ENCODE results near the gene UBA5.
A peak's percentile ranks its signal among the peaks of the same experiment; 100 is the strongest.
"Not testable (repeated sequence)": the region's sequence is repeated elsewhere in the genome, so short reads cannot be mapped to it uniquely, and the experiment has no call there.

UBA5 gene

GRCh38 chr3:132660052-132660810 is at the start of gene UBA5:
Gene UBA5, plus strand, starts transcription at chr3:132660329. Its CDS starts 209 bp downstream, at chr3:132660538.
- ATAC-seq (ENCODE audit: low read depth): peak; percentile 71

GRCh38 chr3:132615301-132615700 is 44.8 kb upstream of the UBA5 start:
- H3K4me3 ChIP-seq (ENCODE audit: severe bottlenecking); ATAC-seq (ENCODE audit: low read depth); H3K27me3 ChIP-seq (ENCODE audit: insufficient read depth, poor library complexity, severe bottlenecking); H3K9me3 ChIP-seq (ENCODE audit: severe bottlenecking); H3K27ac ChIP-seq (ENCODE audit: poor library complexity, severe bottlenecking); DNase-seq (ENCODE audit: low spot score); H3K4me1 ChIP-seq (ENCODE audit: insufficient read depth, poor library complexity, severe bottlenecking): not testable (repeated sequence)
- peaks cover 29% of the 10 kb centered on the region for H3K36me3 ChIP-seq (ENCODE audit: low read depth)

More at GRCh38 chr3:132660052-132660810, at the start of gene UBA5:
- TF ChIP-seq CTCF (IDR thresholded peaks at IDR 0.05; ENCODE audit: poor library complexity, severe bottlenecking): no peak
- peaks cover 11% of the 10 kb centered on the region for H3K36me3 ChIP-seq (ENCODE audit: low read depth)
- H3K4me1 ChIP-seq (ENCODE audit: insufficient read depth, poor library complexity, severe bottlenecking): peaks cover 15% of the 10 kb centered on the region
- peak; percentile 62 for DNase-seq (ENCODE audit: low spot score)
- peak within 1 kb of the TSS; percentile 71 for H3K27ac ChIP-seq (ENCODE audit: poor library complexity, severe bottlenecking)
- peak within 1 kb of the TSS; percentile 98 for H3K4me3 ChIP-seq (ENCODE audit: severe bottlenecking)
- no peaks in the 10 kb centered on the region for H3K27me3 ChIP-seq (ENCODE audit: insufficient read depth, poor library complexity, severe bottlenecking)
- H3K9me3 ChIP-seq (ENCODE audit: severe bottlenecking): no peaks in the 10 kb centered on the region

- Histone ChIP-seq H3K4me1 (ENCODE audit: insufficient read depth, poor library complexity, severe bottlenecking) (no peaks in the 10 kb centered on the region), H3K27me3 (ENCODE audit: insufficient read depth, poor library complexity, severe bottlenecking) (no peaks in the 10 kb centered on the region), H3K4me3 (ENCODE audit: severe bottlenecking) (no peak overlapping the region), H3K27ac (ENCODE audit: poor library complexity, severe bottlenecking) (no peak overlapping the region), H3K36me3 (ENCODE audit: low read depth) (peaks cover 32% of the 10 kb centered on the region), H3K9me3 (ENCODE audit: severe bottlenecking) (no peaks in the 10 kb centered on the region)
- TF ChIP-seq CTCF (IDR thresholded peaks at IDR 0.05; ENCODE audit: poor library complexity, severe bottlenecking): no peak
- no peak for ATAC-seq (ENCODE audit: low read depth)
- DNase-seq (ENCODE audit: low spot score): no peak
Measured at GRCh38 chr3:132615881-132616280, 44.2 kb upstream of the UBA5 start.

GRCh38 chr3:132616780-132617179 is 43.3 kb upstream of the UBA5 start:
- H3K9me3 ChIP-seq (ENCODE audit: severe bottlenecking): no peaks in the 10 kb centered on the region
- H3K4me3 ChIP-seq (ENCODE audit: severe bottlenecking): no peak overlapping the region
- ATAC-seq (ENCODE audit: low read depth) (no peak), DNase-seq (ENCODE audit: low spot score) (no peak)
- peaks cover 32% of the 10 kb centered on the region for H3K36me3 ChIP-seq (ENCODE audit: low read depth)
- H3K27ac ChIP-seq (ENCODE audit: poor library complexity, severe bottlenecking): no peak overlapping the region
- no peak for TF ChIP-seq CTCF (IDR thresholded peaks at IDR 0.05; ENCODE audit: poor library complexity, severe bottlenecking)
- H3K27me3 ChIP-seq (ENCODE audit: insufficient read depth, poor library complexity, severe bottlenecking): no peaks in the 10 kb centered on the region
- no peaks in the 10 kb centered on the region for H3K4me1 ChIP-seq (ENCODE audit: insufficient read depth, poor library complexity, severe bottlenecking)

GRCh38 chr3:132622148-132622547 is 38.0 kb upstream of the UBA5 start:
- ATAC-seq (ENCODE audit: low read depth) (no peak), DNase-seq (ENCODE audit: low spot score) (no peak)
- Histone ChIP-seq H3K4me1 (ENCODE audit: insufficient read depth, poor library complexity, severe bottlenecking) (peaks cover 8% of the 10 kb centered on the region), H3K27me3 (ENCODE audit: insufficient read depth, poor library complexity, severe bottlenecking) (no peaks in the 10 kb centered on the region), H3K36me3 (ENCODE audit: low read depth) (peaks cover 55% of the 10 kb centered on the region), H3K4me3 (ENCODE audit: severe bottlenecking) (no peak overlapping the region), H3K27ac (ENCODE audit: poor library complexity, severe bottlenecking) (no peak overlapping the region), H3K9me3 (ENCODE audit: severe bottlenecking) (no peaks in the 10 kb centered on the region)
- no peak for TF ChIP-seq CTCF (IDR thresholded peaks at IDR 0.05; ENCODE audit: poor library complexity, severe bottlenecking)

Measured in RWPE2 (cell line).